ENCODE measurements around the gene TAF5L. TPM values are rescaled to one million over a fixed set of nuclear protein-coding genes. Genes with fewer than 3 reads are reported as not detected.

TAF5L gene
- total and polyA plus RNA-seq, 2 of the 8 experiments (the other 6 are each of a cell fraction or from before 2014, with no cell fraction given) = 17.7 to 23.3 TPM

- Histone ChIP-seq H3K23ac (ENCODE audit: insufficient read length) (no peak overlapping the region), H3K4ac (replicated peaks; ENCODE audit: insufficient read length, low read depth, low read length) (no peak overlapping the region), H3K9me3 (ENCODE audit: insufficient read depth in 2 of 2, low read depth in 1 of 2, low read length in 1 of 2) (no peaks in the 10 kb centered on the region), H3K14ac (ENCODE audit: insufficient read length) (no peak overlapping the region), H4K91ac (replicated peaks; ENCODE audit: insufficient read length, low read length) (no peak overlapping the region), H3K4me1 (replicated peaks in 1 of 4; ENCODE audit: control insufficient read depth in 3 of 4, insufficient read depth in 4 of 4, low read length in 3 of 4) (peaks cover 0 to 6% (median under 1%) of the 10 kb centered on the region in 4 experiments; a peak in 3 of 7 replicates), H3K36me3 (ENCODE audit: control insufficient read depth in 2 of 4, insufficient read depth in 4 of 4, low read length in 3 of 4) (no peaks in the 10 kb centered on the region), H2AK5ac (ENCODE audit: low read depth, low read length) (no peak overlapping the region), H3K4me2 (ENCODE audit: insufficient read depth in 1 of 2, low read depth in 2 of 2, low read length in 2 of 2) (peak overlapping the region; percentile 70 to 71), H2BK12ac (ENCODE audit: low read depth, low read length) (no peak overlapping the region), H4K8ac (ENCODE audit: extremely low read depth, insufficient read depth, low read length) (no peak overlapping the region), H3K79me1 (ENCODE audit: low read depth, low read length) (peaks cover 3% of the 10 kb centered on the region), H4K5ac (ENCODE audit: insufficient read length, low read depth, low read length) (no peak overlapping the region), H2BK120ac (replicated peaks; ENCODE audit: low read depth, low read length) (no peak overlapping the region), H3K9ac (replicated peaks in 1 of 4; ENCODE audit: extremely low read depth in 1 of 4, low read depth in 3 of 4, low read length in 3 of 4) (peak overlapping the region in 3 of 4 experiments; percentile 20 to 65 (median 56); a peak in 4 of 7 replicates), H3K79me2 (ENCODE audit: control insufficient read depth in 1 of 2, insufficient read depth in 2 of 2, low read length in 2 of 2) (peaks cover 0 to 21% of the 10 kb centered on the region in 2 experiments; a peak in 2 of 4 replicates), H2BK15ac (ENCODE audit: low read length) (0 out of 2 replicates have a peak overlapping the region, but pooled peaks have one; percentile 29), H2AFZ (ENCODE audit: low read length) (no peak overlapping the region), H3K56ac (replicated peaks; ENCODE audit: insufficient read length, low read depth, low read length) (no peak overlapping the region), H2BK5ac (ENCODE audit: low read depth, low read length) (no peak overlapping the region), H2BK20ac (ENCODE audit: low read length) (no peak overlapping the region), H3K27ac (ENCODE audit: low read depth, low read length) (no peak overlapping the region), H3K4me3 (ENCODE audit: extremely low read depth in 1 of 4, insufficient read depth in 2 of 4, low read depth in 3 of 4, low read length in 4 of 4) (peak overlapping the region; percentile 75 to 91 (median 76)), H4K20me1 (replicated peaks in 1 of 2; ENCODE audit: control insufficient read depth in 1 of 2, insufficient read depth in 2 of 2, low read length in 2 of 2) (peaks cover 3 to 4% of the 10 kb centered on the region in 2 experiments), H3K23me2 (ENCODE audit: low read depth, low read length) (no peaks in the 10 kb centered on the region; the same call in 1 of the 2 replicates), H3K18ac (ENCODE audit: extremely low read depth, low read length) (no peak overlapping the region), H3K27me3 (replicated peaks in 1 of 4; ENCODE audit: control insufficient read depth in 3 of 4, extremely low read depth in 1 of 4, insufficient read depth in 3 of 4, low read length in 3 of 4) (no peaks in the 10 kb centered on the region; a peak in 1 of 7 replicates)
- CTCF ChIA-PET (ENCODE audit: partially characterized antibody) = interaction anchor here (0.9 to 2.5 kb wide), 5 partner anchors 9 to 72 kb away, joined by 3 to 14 read pairs (median 3); no protein-coding TSS in a partner anchor
- DNase-seq (ENCODE audit: low read depth in 1 of 2, low spot score in 2 of 2) (no peak), FAIRE-seq (no peak)
- POLR2A ChIA-PET (ENCODE audit: partially characterized antibody) = interaction anchor here (0.6 to 1.4 kb wide), 6 partner anchors 22 to 1623 kb away, joined by 3 to 5 read pairs (median 3); no protein-coding TSS in a partner anchor
- 63% methylated on average over 5 of the region's 5 CpGs; no CpG with 5 or more reads in 1 of the 2 experiments for WGBS, 2 experiments (ENCODE audit: extremely low coverage in 1 of 2, insufficient coverage in 1 of 2, insufficient read length in 1 of 2, insufficient replicate concordance in 2 of 2, low coverage in 1 of 2, low lambda C conversion rate in 2 of 2, missing lambda C conversion rate in 1 of 2)
- TF ChIP-seq SAP30 (IDR thresholded peaks at IDR 0.05; ENCODE audit: insufficient read depth, insufficient replicate concordance, low read length) = no peak
- no peak for TF ChIP-seq HDAC2 (IDR thresholded peaks at IDR 0.05; ENCODE audit: borderline replicate concordance in 1 of 2, low read depth in 2 of 2, low read length in 2 of 2)
- no peak for TF ChIP-seq TAF1 (IDR thresholded peaks at IDR 0.05; ENCODE audit: low read depth, low read length)
- no peak for TF ChIP-seq CEBPB (IDR thresholded peaks at IDR 0.05; ENCODE audit: low read depth, low read length)
- no peak for TF ChIP-seq JUND (IDR thresholded peaks at IDR 0.05; ENCODE audit: low read length)
- no peak for TF ChIP-seq EGR1 (IDR thresholded peaks at IDR 0.05; ENCODE audit: borderline replicate concordance, low read depth, low read length)
- TF ChIP-seq BRCA1 (IDR thresholded peaks at IDR 0.05; ENCODE audit: low read depth, low read length) = no peak
- no peak for TF ChIP-seq RFX5 (IDR thresholded peaks at IDR 0.05; ENCODE audit: borderline replicate concordance, low read depth, low read length)
- no peak for TF ChIP-seq EP300 (IDR thresholded peaks at IDR 0.05; ENCODE audit: borderline replicate concordance in 1 of 2, low read depth in 2 of 2, low read length in 2 of 2)
- TF ChIP-seq RXRA (IDR thresholded peaks at IDR 0.05; ENCODE audit: insufficient read depth, low read depth, low read length) = no peak
- no peak for TF ChIP-seq ASH2L (IDR thresholded peaks at IDR 0.05; ENCODE audit: low read length)
- TF ChIP-seq GABPA (IDR thresholded peaks at IDR 0.05; ENCODE audit: borderline replicate concordance, insufficient read depth, low read length) = no peak
These were observed 68.6 kb downstream of the TAF5L start for GRCh38 chr1:229557200-229557850.
